HepG2 (cell line): Measurements from ENCODE around the gene SSBP1. TPM values are rescaled to one million over a fixed set of nuclear protein-coding genes. Genes with fewer than 3 reads are reported as not detected.

Source experiments
- CSRNP1 ChIP-seq: sonication (generic); formaldehyde crosslinking; IDR thresholded peaks from 2 replicates; pipeline ENCODE4 v1.8.1; 2023; ENCODE audit warnings: mild to moderate bottlenecking, missing genetic modification reagents
- ETS1 ChIP-seq: sonication (generic); formaldehyde crosslinking; IDR thresholded peaks from 2 replicates; pipeline ENCODE4 v1.4.0; 2020; ENCODE audit warnings: missing genetic modification reagents
- ETV5 ChIP-seq: IDR thresholded peaks from 2 replicates; pipeline ENCODE4 v1.6.1; 2018; ENCODE audit warnings: missing biosample characterization, missing genetic modification reagents, inconsistent platforms, borderline replicate concordance
- HMG20A ChIP-seq: IDR thresholded peaks from 2 replicates; pipeline ENCODE4 v1.6.1; 2016; ENCODE audit warnings: borderline replicate concordance
- HNF4A ChIP-seq: sonication (generic); formaldehyde crosslinking; IDR thresholded peaks from 2 replicates; pipeline ENCODE4 v1.4.0; 2020; ENCODE audit warnings: missing genetic modification reagents
- IRF2 ChIP-seq: IDR thresholded peaks from 2 replicates; pipeline ENCODE4 v1.6.1; 2018; ENCODE audit warnings: missing genetic modification reagents, missing compliant biosample characterization
- KDM2A ChIP-seq: sonication (generic); formaldehyde crosslinking; IDR thresholded peaks from 2 replicates; pipeline ENCODE4 v1.4.0; 2020; ENCODE audit warnings: low read depth, missing genetic modification reagents, borderline replicate concordance
- MAF1 ChIP-seq: sonication (generic); formaldehyde crosslinking; IDR thresholded peaks from 2 replicates; pipeline ENCODE4 v1.5.0; 2020; ENCODE audit warnings: missing genetic modification reagents, borderline replicate concordance
- MEIS2 ChIP-seq: sonication (generic); formaldehyde crosslinking; IDR thresholded peaks from 2 replicates; pipeline ENCODE4 v1.9.0; 2021; ENCODE audit warnings: mild to moderate bottlenecking, missing genetic modification reagents
- NFAT5 ChIP-seq: sonication (generic); formaldehyde crosslinking; IDR thresholded peaks from 2 replicates; pipeline ENCODE4 v1.4.0; 2020; ENCODE audit warnings: missing genetic modification reagents
- PCBP1 ChIP-seq: fragments of 200-400 bp; formaldehyde crosslinking; IDR thresholded peaks from 2 replicates; pipeline ENCODE4 v1.6.1; 2017; ENCODE audit warnings: mild to moderate bottlenecking, low read depth, low read length, borderline replicate concordance
- PRDM4 ChIP-seq: sonication (generic); formaldehyde crosslinking; IDR thresholded peaks from 2 replicates; pipeline ENCODE4 v1.9.0; 2021; ENCODE audit warnings: missing genetic modification reagents, borderline replicate concordance
- SPEN ChIP-seq: sonication (generic); formaldehyde crosslinking; IDR thresholded peaks from 2 replicates; pipeline ENCODE4 v1.5.1; 2020; ENCODE audit warnings: low read depth, mild to moderate bottlenecking, missing genetic modification reagents
- THYN1 ChIP-seq: sonication (generic); formaldehyde crosslinking; IDR thresholded peaks from 2 replicates; pipeline ENCODE4 v1.8.1; 2023; ENCODE audit warnings: low read depth, mild to moderate bottlenecking, moderate library complexity, missing genetic modification reagents, borderline replicate concordance
- ZFP41 ChIP-seq: sonication (generic); formaldehyde crosslinking; IDR thresholded peaks from 2 replicates; pipeline ENCODE4 v1.4.0; 2020; ENCODE audit warnings: mild to moderate bottlenecking, missing genetic modification reagents, borderline replicate concordance
- ZNF337 ChIP-seq: sonication (generic); formaldehyde crosslinking; IDR thresholded peaks from 2 replicates; pipeline ENCODE4 v1.5.1; 2020; ENCODE audit warnings: missing genetic modification reagents, low read depth, mild to moderate bottlenecking, borderline replicate concordance
- ZNF558 ChIP-seq: sonication (generic); formaldehyde crosslinking; IDR thresholded peaks from 2 replicates; pipeline ENCODE4 v1.9.0; 2022; ENCODE audit warnings: mild to moderate bottlenecking, missing genetic modification reagents, borderline replicate concordance
- ZNF597 ChIP-seq: sonication (generic); formaldehyde crosslinking; IDR thresholded peaks from 2 replicates; pipeline ENCODE4 v1.5.0; 2020; ENCODE audit warnings: missing genetic modification reagents
- polyA plus RNA-seq, 8 experiments: library from polyadenylated mRNA; depleted of rRNA in 3 of 8; stranded (reverse) in 7 of 8; unstranded in 1 of 8; fragments of >200 nt; fragmentation: Illumina TruSeq in 4 of 8; extraction: Trizol in 4 of 8; gene quantifications; 2 replicates each; pipeline versions ENCODE4 v1.2.1 to v1.2.3, GENCODE V29; 2011 to 2016; ENCODE audit warnings: low read depth in 4 of 8, missing spikeins in 1 of 8, mixed read lengths in 1 of 8; ENCODE audit not compliant: insufficient read depth in 1 of 8
- total RNA-seq, 5 experiments: library from RNA; depleted of rRNA; stranded (reverse); fragments of >200 nt; fragmentation: Illumina TruSeq; extraction: Trizol; gene quantifications; 2 replicates each; pipeline ENCODE4 v1.2.3, GENCODE V29; 2016; ENCODE audit warnings: low read depth in 1 of 5

The SSBP1 gene
- total and polyA plus RNA-seq, 2 of the 13 experiments (the other 11 are each of a cell fraction or from before 2014, with no cell fraction given), result 64.4 to 254 TPM

- TF ChIP-seq ZNF597 (CRISPR knock-in tag), result no peak
- TF ChIP-seq MAF1, result no peak
- TF ChIP-seq IRF2 (CRISPR knock-in tag), result 0 out of 2 replicates have a peak, but pooled peaks have one; percentile 16
- TF ChIP-seq NFAT5 (CRISPR knock-in tag), result no peak
- TF ChIP-seq THYN1, result no peak
- TF ChIP-seq ZNF337, result no peak
- TF ChIP-seq ETS1 (CRISPR knock-in tag), result no peak
- TF ChIP-seq PRDM4 (CRISPR knock-in tag), result no peak
- peak; percentile 53; the same call in 1 of the 2 replicates for TF ChIP-seq KDM2A (CRISPR knock-in tag)
- peak; percentile 18; the same call in 1 of the 2 replicates for TF ChIP-seq ETV5 (CRISPR knock-in tag)
- no peak for TF ChIP-seq PCBP1
- TF ChIP-seq HNF4A (CRISPR knock-in tag), result peak; percentile 91
- no peak for TF ChIP-seq CSRNP1
- no peak for TF ChIP-seq ZFP41 (CRISPR knock-in tag)
- 0 out of 2 replicates have a peak, but pooled peaks have one; percentile 30 for TF ChIP-seq SPEN (CRISPR knock-in tag)
- no peak for TF ChIP-seq MEIS2 (CRISPR knock-in tag)
- peak; percentile 63 for TF ChIP-seq HMG20A
- no peak for TF ChIP-seq ZNF558 (CRISPR knock-in tag)
Observed at GRCh38 chr7:141695803-141696289, 42.3 kb upstream of the SSBP1 start (continued).
